H9 (cell line): ENCODE data around the gene L3HYPDH. TPM values are rescaled to one million over a fixed set of nuclear protein-coding genes. Genes with fewer than 3 reads are reported as not detected.

Experiments
- DNase-seq: peaks from one replicate; pipeline ENCODE4 v3.0.0-alpha.2; 2017
- H2AFZ ChIP-seq: one replicate; pipeline ENCODE4 v1.6.1; 2013; ENCODE audit warnings: mild to moderate bottlenecking, low read length, control low read depth, moderate library complexity
- H2AK5ac ChIP-seq: 2 replicates; pipeline ENCODE4 v1.6.1; 2013; ENCODE audit warnings: low read length, control low read depth, mixed read lengths; ENCODE audit not compliant: insufficient read length
- H2BK120ac ChIP-seq: one replicate; pipeline ENCODE4 v1.6.1; 2013; ENCODE audit warnings: low read depth, mild to moderate bottlenecking, low read length, control low read depth, inconsistent platforms; ENCODE audit not compliant: poor library complexity, severe bottlenecking
- H2BK12ac ChIP-seq: 2 replicates; pipeline ENCODE4 v1.6.1; 2013; ENCODE audit warnings: low read length, control low read depth, mixed read lengths, low read depth; ENCODE audit not compliant: insufficient read length
- H2BK15ac ChIP-seq: 2 replicates; pipeline ENCODE4 v1.6.1; 2013; ENCODE audit warnings: low read depth, low read length, control low read depth
- H2BK20ac ChIP-seq: one replicate; pipeline ENCODE4 v1.6.1; 2013; ENCODE audit warnings: low read depth, mild to moderate bottlenecking, low read length, control low read depth, inconsistent platforms; ENCODE audit not compliant: poor library complexity, severe bottlenecking
- H2BK5ac ChIP-seq: 2 replicates; pipeline ENCODE4 v1.6.1; 2013; ENCODE audit warnings: low read length, control low read depth, mixed read lengths; ENCODE audit not compliant: insufficient read length
- H3K14ac ChIP-seq: 2 replicates; pipeline ENCODE4 v1.6.1; 2013; ENCODE audit warnings: low read length, control low read depth; ENCODE audit not compliant: insufficient read depth
- H3K18ac ChIP-seq: 2 replicates; pipeline ENCODE4 v1.6.1; 2013; ENCODE audit warnings: low read depth, mild to moderate bottlenecking, mixed read lengths, low read length, control low read depth; ENCODE audit not compliant: insufficient read length
- H3K23ac ChIP-seq: 2 replicates; pipeline ENCODE4 v1.6.1; 2013; ENCODE audit warnings: low read length, control low read depth, mixed read lengths, low read depth; ENCODE audit not compliant: insufficient read length
- H3K23me2 ChIP-seq: 2 replicates; pipeline ENCODE4 v1.6.1; 2013; ENCODE audit warnings: low read depth, mild to moderate bottlenecking, mixed read lengths, low read length, control low read depth; ENCODE audit not compliant: insufficient read length, poor library complexity, severe bottlenecking
- H3K27ac ChIP-seq: 2 replicates; pipeline ENCODE4 v1.5.1; 2013; ENCODE audit warnings: low read length, control low read depth, mixed read lengths, low read depth; ENCODE audit not compliant: insufficient read length
- H3K27me3 ChIP-seq: 2 replicates; pipeline ENCODE4 v1.6.1; 2013; ENCODE audit warnings: low read length, control low read depth, inconsistent platforms; ENCODE audit not compliant: insufficient read depth
- H3K4ac ChIP-seq: 2 replicates; pipeline ENCODE4 v1.6.1; 2013; ENCODE audit warnings: low read depth, mild to moderate bottlenecking, control low read depth, inconsistent platforms, low read length, moderate library complexity
- H3K4me1 ChIP-seq: 2 replicates; pipeline ENCODE4 v1.6.1; 2013; ENCODE audit warnings: low read length, control low read depth, inconsistent platforms; ENCODE audit not compliant: insufficient read depth
- H3K4me2 ChIP-seq: 2 replicates; pipeline ENCODE4 v1.6.1; 2013; ENCODE audit warnings: low read length, control low read depth, mixed read lengths; ENCODE audit not compliant: insufficient read length, insufficient read depth
- H3K56ac ChIP-seq: 2 replicates; pipeline ENCODE4 v1.6.1; 2013; ENCODE audit warnings: low read depth, mild to moderate bottlenecking, mixed read lengths, low read length, control low read depth; ENCODE audit not compliant: insufficient read length
- H3K79me1 ChIP-seq: 2 replicates; pipeline ENCODE4 v1.6.1; 2013; ENCODE audit warnings: low read depth, mild to moderate bottlenecking, moderate library complexity, low read length, control low read depth, inconsistent platforms; ENCODE audit not compliant: insufficient read depth, poor library complexity, severe bottlenecking
- H3K79me2 ChIP-seq: 2 replicates; pipeline ENCODE4 v1.6.1; 2013; ENCODE audit warnings: low read length, control low read depth, inconsistent platforms; ENCODE audit not compliant: insufficient read depth
- H3K9ac ChIP-seq: 2 replicates; pipeline ENCODE4 v1.6.1; 2013; ENCODE audit warnings: low read length, control low read depth, mixed read lengths; ENCODE audit not compliant: insufficient read length; ENCODE audit errors: extremely low read depth
- H3K9me3 ChIP-seq: one replicate; pipeline ENCODE4 v1.6.1; 2013; ENCODE audit warnings: low read depth, low read length, inconsistent platforms; ENCODE audit not compliant: control insufficient read depth
- H3T11ph ChIP-seq: one replicate; pipeline ENCODE4 v1.6.1; 2013; ENCODE audit warnings: mild to moderate bottlenecking, low read length, control low read depth, inconsistent platforms
- H4K20me1 ChIP-seq: one replicate; pipeline ENCODE4 v1.6.1; 2013; ENCODE audit not compliant: control insufficient read depth, insufficient read length, insufficient read depth
- H4K5ac ChIP-seq: 2 replicates; pipeline ENCODE4 v1.6.1; 2013; ENCODE audit warnings: low read depth, mild to moderate bottlenecking, mixed read lengths, low read length, control low read depth; ENCODE audit not compliant: insufficient read length
- H4K8ac ChIP-seq: replicated peaks from 2 replicates; pipeline ENCODE4 v1.6.1; 2013; ENCODE audit warnings: low read length, control low read depth, mixed read lengths, low read depth; ENCODE audit not compliant: insufficient read length
- H4K91ac ChIP-seq: 2 replicates; pipeline ENCODE4 v1.6.1; 2013; ENCODE audit warnings: low read depth, mild to moderate bottlenecking, moderate library complexity, mixed read lengths, low read length, control low read depth; ENCODE audit not compliant: insufficient read length
- H3K27ac Mint-ChIP-seq, 3 experiments: 2 replicates in 2 of 3; 3 replicates in 1 of 3; pipeline ENCODE4 v1.8.0; 2020 to 2021; ENCODE audit warnings: mixed read lengths in 3 of 3, mild to moderate bottlenecking in 1 of 3, moderate library complexity in 1 of 3
- H3K27me3 Mint-ChIP-seq: 2 replicates; pipeline ENCODE4 v1.8.0; 2021; ENCODE audit warnings: low read depth, mild to moderate bottlenecking, moderate library complexity, mixed read lengths
- H3K36me3 Mint-ChIP-seq, 3 experiments: 2 replicates in 2 of 3; 3 replicates in 1 of 3; pipeline ENCODE4 v1.8.0; 2020 to 2021; ENCODE audit warnings: low read depth in 3 of 3, mixed read lengths in 3 of 3; ENCODE audit not compliant: insufficient read depth in 1 of 3
- H3K4me1 Mint-ChIP-seq, 2 experiments: 2 replicates each; pipeline ENCODE4 v1.8.0; 2020; ENCODE audit warnings: mixed read lengths in 2 of 2
- H3K4me3 Mint-ChIP-seq, 2 experiments: 2 replicates in 1 of 2; 3 replicates in 1 of 2; pipeline ENCODE4 v1.8.0; 2020 to 2021; ENCODE audit warnings: mild to moderate bottlenecking in 2 of 2, mixed read lengths in 2 of 2, moderate library complexity in 1 of 2
- H3K9me3 Mint-ChIP-seq, 2 experiments: 2 replicates in 1 of 2; 3 replicates in 1 of 2; pipeline ENCODE4 v1.8.0; 2020; ENCODE audit warnings: mild to moderate bottlenecking in 2 of 2, mixed read lengths in 2 of 2, moderate library complexity in 1 of 2
- WGBS: extraction: QIAGEN DNeasy Blood & Tissue Kit; methylation state at CpG from one replicate; pipeline ENCODE4 v1.1.7; 2013; ENCODE audit warnings: missing lambda C conversion rate, low lambda C conversion rate, mixed read lengths; ENCODE audit not compliant: insufficient read length; ENCODE audit errors: extremely low coverage; 5-methylcytosine and 5-hydroxymethylcytosine counted together
- total RNA-seq: library from RNA; stranded (reverse); gene quantifications from 2 replicates; pipeline ENCODE4 v1.2.1, GENCODE V29; 2021
- TF ChIP-seq, protein P1 (sequence below): fragments of 200-600 bp; sonication (generic); conservative IDR thresholded peaks from 3 replicates; pipeline ENCODE4 v1.8.0; 2021; ENCODE audit warnings: antibody characterized with exemption, mild to moderate bottlenecking

The L3HYPDH gene
- total RNA-seq, 1 experiment from 2014 or later: 15.7 TPM

- Histone ChIP-seq H4K91ac (no peak overlapping the region), H3K14ac (no peak overlapping the region), H3K4me2 (no peak overlapping the region), H2BK15ac (no peak overlapping the region), H3K56ac (no peak overlapping the region), H2AK5ac (no peak overlapping the region), H3K27ac (no peak overlapping the region), H3K23me2 (peaks cover 12% of the 10 kb centered on the region), H4K8ac (no peak overlapping the region), H3K9me3 (no peaks in the 10 kb centered on the region), H3K9ac (no peak overlapping the region), H4K20me1 (no peaks in the 10 kb centered on the region), H2BK20ac (no peak overlapping the region), H2BK12ac (no peak overlapping the region), H3K18ac (no peak overlapping the region), H3K27me3 (peaks cover 3% of the 10 kb centered on the region; the same call in 1 of the 2 replicates), H3T11ph (no peak overlapping the region), H2AFZ (no peak overlapping the region), H2BK5ac (no peak overlapping the region), H3K79me2 (no peaks in the 10 kb centered on the region), H3K79me1 (no peaks in the 10 kb centered on the region), H2BK120ac (no peak overlapping the region), H3K23ac (no peak overlapping the region), H3K4ac (no peak overlapping the region), H3K4me1 (no peaks in the 10 kb centered on the region), H4K5ac (no peak overlapping the region)
- no peak for DNase-seq
- Mint-ChIP-seq H3K9me3 (no peaks in the 10 kb centered on the region; a peak in 1 of 5 replicates), H3K27me3 (peaks cover 16% of the 10 kb centered on the region), H3K4me3 (no peak overlapping the region), H3K4me1 (peaks cover 7 to 15% of the 10 kb centered on the region in 2 experiments), H3K27ac (no peak overlapping the region), H3K36me3 (peaks cover 3 to 17% (median 9%) of the 10 kb centered on the region in 3 experiments; a peak in 6 of 7 replicates)
- TF ChIP-seq, protein P1, sequence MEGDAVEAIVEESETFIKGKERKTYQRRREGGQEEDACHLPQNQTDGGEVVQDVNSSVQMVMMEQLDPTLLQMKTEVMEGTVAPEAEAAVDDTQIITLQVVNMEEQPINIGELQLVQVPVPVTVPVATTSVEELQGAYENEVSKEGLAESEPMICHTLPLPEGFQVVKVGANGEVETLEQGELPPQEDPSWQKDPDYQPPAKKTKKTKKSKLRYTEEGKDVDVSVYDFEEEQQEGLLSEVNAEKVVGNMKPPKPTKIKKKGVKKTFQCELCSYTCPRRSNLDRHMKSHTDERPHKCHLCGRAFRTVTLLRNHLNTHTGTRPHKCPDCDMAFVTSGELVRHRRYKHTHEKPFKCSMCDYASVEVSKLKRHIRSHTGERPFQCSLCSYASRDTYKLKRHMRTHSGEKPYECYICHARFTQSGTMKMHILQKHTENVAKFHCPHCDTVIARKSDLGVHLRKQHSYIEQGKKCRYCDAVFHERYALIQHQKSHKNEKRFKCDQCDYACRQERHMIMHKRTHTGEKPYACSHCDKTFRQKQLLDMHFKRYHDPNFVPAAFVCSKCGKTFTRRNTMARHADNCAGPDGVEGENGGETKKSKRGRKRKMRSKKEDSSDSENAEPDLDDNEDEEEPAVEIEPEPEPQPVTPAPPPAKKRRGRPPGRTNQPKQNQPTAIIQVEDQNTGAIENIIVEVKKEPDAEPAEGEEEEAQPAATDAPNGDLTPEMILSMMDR: no peak
- no CpG with 5 or more reads among the region's 1 CpG for WGBS
These were observed 23.8 kb downstream of the L3HYPDH start for GRCh38 chr14:59460378-59460777.
